GM23338 (cell line): ENCODE results near the gene DUSP3. TPM values are rescaled to one million over a fixed set of nuclear protein-coding genes. Genes with fewer than 3 reads are reported as not detected.

Source experiments
- ATAC-seq: fragments of 200-7000 bp; cut with Tn5 transposase; 3 replicates; pipeline ENCODE4 v1.9.1; 2020
- DNase-seq: peaks from one replicate; pipeline ENCODE4 v3.0.0-alpha.2; 2015; ENCODE audit warnings: low spot score
- H2AFZ ChIP-seq: fragments of 200-600 bp; sonication (generic); 2 replicates; pipeline ENCODE4 v1.8.0; 2016; ENCODE audit warnings: antibody characterized with exemption, mild to moderate bottlenecking, moderate library complexity
- H3F3A ChIP-seq: fragments of 200-600 bp; sonication (generic); replicated peaks from 2 replicates; pipeline ENCODE4 v1.8.0; 2017; ENCODE audit warnings: antibody characterized with exemption, mixed run types, low read depth
- H3K27ac ChIP-seq: fragments of 200-600 bp; sonication (generic); 2 replicates; pipeline ENCODE4 v1.6.1; 2016; ENCODE audit warnings: low read depth
- H3K27me3 ChIP-seq: fragments of 200-600 bp; sonication (generic); 2 replicates; pipeline ENCODE4 v1.8.0; 2016; ENCODE audit warnings: mild to moderate bottlenecking, mixed run types, moderate library complexity; ENCODE audit not compliant: insufficient read depth
- H3K36me3 ChIP-seq: fragments of 200-600 bp; sonication (generic); 2 replicates; pipeline ENCODE4 v1.8.0; 2016; ENCODE audit warnings: mild to moderate bottlenecking; ENCODE audit not compliant: insufficient read depth
- H3K4me1 ChIP-seq: fragments of 200-600 bp; sonication (generic); 2 replicates; pipeline ENCODE4 v1.8.0; 2016; ENCODE audit warnings: mild to moderate bottlenecking, moderate library complexity; ENCODE audit not compliant: insufficient read depth
- H3K4me2 ChIP-seq: fragments of 200-600 bp; sonication (generic); 2 replicates; pipeline ENCODE4 v1.7.1; 2017; ENCODE audit warnings: mixed run types
- H3K4me3 ChIP-seq: fragments of 200-600 bp; sonication (generic); 2 replicates; pipeline ENCODE4 v1.6.1; 2016; ENCODE audit warnings: mixed run types
- H3K79me2 ChIP-seq: fragments of 200-600 bp; sonication (generic); replicated peaks from 2 replicates; pipeline ENCODE4 v1.8.0; 2017; ENCODE audit warnings: mild to moderate bottlenecking; ENCODE audit not compliant: insufficient read depth
- H3K9me2 ChIP-seq: fragments of 200-600 bp; sonication (generic); 2 replicates; pipeline ENCODE4 v1.8.0; 2017; ENCODE audit not compliant: insufficient read depth
- H4K20me1 ChIP-seq: fragments of 200-600 bp; sonication (generic); replicated peaks from 2 replicates; pipeline ENCODE4 v1.8.0; 2017; ENCODE audit warnings: mild to moderate bottlenecking; ENCODE audit not compliant: insufficient read depth
- H3K27ac Mint-ChIP-seq: 2 replicates; pipeline ENCODE4 v1.8.0; 2020; ENCODE audit warnings: inconsistent platforms, mild to moderate bottlenecking, moderate library complexity, mixed read lengths
- H3K27me3 Mint-ChIP-seq: 3 replicates; pipeline ENCODE4 v1.8.0; 2022; ENCODE audit warnings: low read depth, mild to moderate bottlenecking, moderate library complexity, mixed read lengths, inconsistent platforms; ENCODE audit not compliant: insufficient read depth, poor library complexity
- H3K36me3 Mint-ChIP-seq: 3 replicates; pipeline ENCODE4 v1.8.0; 2021; ENCODE audit warnings: low read depth, mild to moderate bottlenecking, inconsistent platforms, moderate library complexity, mixed read lengths
- H3K4me1 Mint-ChIP-seq: 3 replicates; pipeline ENCODE4 v1.8.0; 2020; ENCODE audit warnings: mild to moderate bottlenecking, inconsistent platforms, mixed read lengths
- H3K4me3 Mint-ChIP-seq: 3 replicates; pipeline ENCODE4 v1.8.0; 2021; ENCODE audit warnings: moderate library complexity, mild to moderate bottlenecking, inconsistent platforms, mixed read lengths
- H3K9me3 Mint-ChIP-seq: 3 replicates; pipeline ENCODE4 v1.8.0; 2020; ENCODE audit warnings: moderate library complexity, mild to moderate bottlenecking, inconsistent platforms, mixed read lengths
- CREB1 ChIP-seq: fragments of 250-450 bp; sonication (Bioruptor Pico); IDR thresholded peaks from 2 replicates; pipeline ENCODE4 v1.5.0; 2020; ENCODE audit warnings: low read depth, mild to moderate bottlenecking, moderate library complexity
- EZH2 ChIP-seq: fragments of 200-600 bp; sonication (generic); IDR thresholded peaks from one replicate; pipeline ENCODE4 v1.8.0; 2017; ENCODE audit warnings: antibody characterized with exemption, mild to moderate bottlenecking, low read depth; ENCODE audit not compliant: unreplicated experiment
- JUNB ChIP-seq: IDR thresholded peaks from one replicate; pipeline ENCODE4 v1.6.1; 2016; ENCODE audit warnings: antibody characterized with exemption; ENCODE audit not compliant: unreplicated experiment
- NANOG ChIP-seq: IDR thresholded peaks from 2 replicates; pipeline ENCODE4 v1.6.1; 2016; ENCODE audit warnings: antibody characterized with exemption, borderline replicate concordance
- STAT1 ChIP-seq: IDR thresholded peaks from one replicate; pipeline ENCODE4 v1.6.1; 2016; ENCODE audit warnings: antibody characterized with exemption; ENCODE audit not compliant: unreplicated experiment
- polyA plus RNA-seq: library from polyadenylated mRNA; unstranded; fragments of >200 nt; fragmentation: Nextera tagmentation; extraction: Ambion mirVana; gene quantifications from 2 replicates; pipeline ENCODE4 v1.2.1, GENCODE V29; 2016
- total RNA-seq: library from RNA; depleted of rRNA; stranded (reverse); fragments of >200 nt; shearing (Covaris generic); gene quantifications from 2 replicates; pipeline ENCODE4 v1.2.3, GENCODE V29; 2014
- TF ChIP-seq, protein P1 (sequence below): IDR thresholded peaks from 2 replicates; pipeline ENCODE4 v1.6.1; 2016; ENCODE audit warnings: antibody characterized with exemption
- TF ChIP-seq, protein P2 (sequence below): IDR thresholded peaks from one replicate; pipeline ENCODE4 v1.6.1; 2018; ENCODE audit warnings: antibody characterized with exemption; ENCODE audit not compliant: unreplicated experiment
- TF ChIP-seq, protein P3 (sequence below), 2 experiments: fragments of 200-600 bp in 1 of 2; sonication (generic) in 1 of 2; conservative IDR thresholded peaks; 2 replicates each; pipeline versions ENCODE4 v1.5.1 to v1.6.1; 2016 to 2017; ENCODE audit warnings: antibody characterized with exemption in 2 of 2, low read depth in 2 of 2, mild to moderate bottlenecking in 2 of 2, moderate library complexity in 1 of 2

DUSP3 gene
- total and polyA plus RNA-seq, 2 experiments from 2014 or later, result 14.7 to 22.1 TPM

DNA sequence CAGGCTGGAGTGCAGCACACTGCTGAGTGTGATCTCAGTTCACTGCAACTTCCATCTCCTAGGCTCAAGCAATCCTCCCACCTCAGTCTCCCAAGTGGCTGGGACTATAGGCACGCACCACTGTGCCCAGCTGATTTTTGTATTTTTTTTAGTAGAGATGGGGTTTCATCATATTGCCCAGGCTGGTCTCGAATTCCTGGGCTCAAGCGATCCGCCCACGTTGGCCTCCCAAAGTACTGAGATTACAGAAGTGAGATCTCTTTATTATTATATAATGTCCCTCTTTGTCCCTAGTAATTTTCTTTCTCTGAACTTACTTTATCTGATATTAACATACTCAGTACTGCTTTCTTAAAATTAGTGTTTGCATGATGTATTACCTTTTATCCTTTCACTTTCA, 9.8 kb upstream of the DUSP3 start (continued):
- no peak for TF ChIP-seq JUNB

GRCh38 chr17:43787728-43788127, 9.0 kb upstream of the DUSP3 start:
- Histone ChIP-seq H3F3A (no peaks in the 10 kb centered on the region), H3K27ac (no peak overlapping the region), H3K27me3 (no peaks in the 10 kb centered on the region), H3K4me3 (no peak overlapping the region), H3K9me2 (no peaks in the 10 kb centered on the region), H3K4me1 (no peaks in the 10 kb centered on the region; the same call in 1 of the 2 replicates), H4K20me1 (no peaks in the 10 kb centered on the region), H3K4me2 (no peak overlapping the region), H3K36me3 (no peaks in the 10 kb centered on the region), H3K79me2 (no peaks in the 10 kb centered on the region), H2AFZ (no peak overlapping the region)
- Mint-ChIP-seq H3K27ac (no peak overlapping the region), H3K9me3 (no peaks in the 10 kb centered on the region), H3K27me3 (peaks cover 7% of the 10 kb centered on the region), H3K4me1 (peaks cover 3% of the 10 kb centered on the region; the same call in 1 of the 3 replicates), H3K4me3 (no peak overlapping the region), H3K36me3 (no peaks in the 10 kb centered on the region)
- TF ChIP-seq, protein P1, sequence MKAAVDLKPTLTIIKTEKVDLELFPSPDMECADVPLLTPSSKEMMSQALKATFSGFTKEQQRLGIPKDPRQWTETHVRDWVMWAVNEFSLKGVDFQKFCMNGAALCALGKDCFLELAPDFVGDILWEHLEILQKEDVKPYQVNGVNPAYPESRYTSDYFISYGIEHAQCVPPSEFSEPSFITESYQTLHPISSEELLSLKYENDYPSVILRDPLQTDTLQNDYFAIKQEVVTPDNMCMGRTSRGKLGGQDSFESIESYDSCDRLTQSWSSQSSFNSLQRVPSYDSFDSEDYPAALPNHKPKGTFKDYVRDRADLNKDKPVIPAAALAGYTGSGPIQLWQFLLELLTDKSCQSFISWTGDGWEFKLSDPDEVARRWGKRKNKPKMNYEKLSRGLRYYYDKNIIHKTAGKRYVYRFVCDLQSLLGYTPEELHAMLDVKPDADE, result no peak
- no peak for TF ChIP-seq EZH2
- TF ChIP-seq, protein P2, sequence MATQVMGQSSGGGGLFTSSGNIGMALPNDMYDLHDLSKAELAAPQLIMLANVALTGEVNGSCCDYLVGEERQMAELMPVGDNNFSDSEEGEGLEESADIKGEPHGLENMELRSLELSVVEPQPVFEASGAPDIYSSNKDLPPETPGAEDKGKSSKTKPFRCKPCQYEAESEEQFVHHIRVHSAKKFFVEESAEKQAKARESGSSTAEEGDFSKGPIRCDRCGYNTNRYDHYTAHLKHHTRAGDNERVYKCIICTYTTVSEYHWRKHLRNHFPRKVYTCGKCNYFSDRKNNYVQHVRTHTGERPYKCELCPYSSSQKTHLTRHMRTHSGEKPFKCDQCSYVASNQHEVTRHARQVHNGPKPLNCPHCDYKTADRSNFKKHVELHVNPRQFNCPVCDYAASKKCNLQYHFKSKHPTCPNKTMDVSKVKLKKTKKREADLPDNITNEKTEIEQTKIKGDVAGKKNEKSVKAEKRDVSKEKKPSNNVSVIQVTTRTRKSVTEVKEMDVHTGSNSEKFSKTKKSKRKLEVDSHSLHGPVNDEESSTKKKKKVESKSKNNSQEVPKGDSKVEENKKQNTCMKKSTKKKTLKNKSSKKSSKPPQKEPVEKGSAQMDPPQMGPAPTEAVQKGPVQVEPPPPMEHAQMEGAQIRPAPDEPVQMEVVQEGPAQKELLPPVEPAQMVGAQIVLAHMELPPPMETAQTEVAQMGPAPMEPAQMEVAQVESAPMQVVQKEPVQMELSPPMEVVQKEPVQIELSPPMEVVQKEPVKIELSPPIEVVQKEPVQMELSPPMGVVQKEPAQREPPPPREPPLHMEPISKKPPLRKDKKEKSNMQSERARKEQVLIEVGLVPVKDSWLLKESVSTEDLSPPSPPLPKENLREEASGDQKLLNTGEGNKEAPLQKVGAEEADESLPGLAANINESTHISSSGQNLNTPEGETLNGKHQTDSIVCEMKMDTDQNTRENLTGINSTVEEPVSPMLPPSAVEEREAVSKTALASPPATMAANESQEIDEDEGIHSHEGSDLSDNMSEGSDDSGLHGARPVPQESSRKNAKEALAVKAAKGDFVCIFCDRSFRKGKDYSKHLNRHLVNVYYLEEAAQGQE, result no peak
- TF ChIP-seq STAT1, result no peak
- TF ChIP-seq, protein P3, sequence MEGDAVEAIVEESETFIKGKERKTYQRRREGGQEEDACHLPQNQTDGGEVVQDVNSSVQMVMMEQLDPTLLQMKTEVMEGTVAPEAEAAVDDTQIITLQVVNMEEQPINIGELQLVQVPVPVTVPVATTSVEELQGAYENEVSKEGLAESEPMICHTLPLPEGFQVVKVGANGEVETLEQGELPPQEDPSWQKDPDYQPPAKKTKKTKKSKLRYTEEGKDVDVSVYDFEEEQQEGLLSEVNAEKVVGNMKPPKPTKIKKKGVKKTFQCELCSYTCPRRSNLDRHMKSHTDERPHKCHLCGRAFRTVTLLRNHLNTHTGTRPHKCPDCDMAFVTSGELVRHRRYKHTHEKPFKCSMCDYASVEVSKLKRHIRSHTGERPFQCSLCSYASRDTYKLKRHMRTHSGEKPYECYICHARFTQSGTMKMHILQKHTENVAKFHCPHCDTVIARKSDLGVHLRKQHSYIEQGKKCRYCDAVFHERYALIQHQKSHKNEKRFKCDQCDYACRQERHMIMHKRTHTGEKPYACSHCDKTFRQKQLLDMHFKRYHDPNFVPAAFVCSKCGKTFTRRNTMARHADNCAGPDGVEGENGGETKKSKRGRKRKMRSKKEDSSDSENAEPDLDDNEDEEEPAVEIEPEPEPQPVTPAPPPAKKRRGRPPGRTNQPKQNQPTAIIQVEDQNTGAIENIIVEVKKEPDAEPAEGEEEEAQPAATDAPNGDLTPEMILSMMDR (conservative IDR thresholded peaks at IDR 0.05; ENCODE audit: low read depth in 2 of 2), result no peak
- no peak for TF ChIP-seq CREB1
- no peak for TF ChIP-seq NANOG
- TF ChIP-seq JUNB, result no peak
- DNase-seq (no peak), ATAC-seq (no peak)
